ENCODE data around the gene SLC13A4.

DNA sequence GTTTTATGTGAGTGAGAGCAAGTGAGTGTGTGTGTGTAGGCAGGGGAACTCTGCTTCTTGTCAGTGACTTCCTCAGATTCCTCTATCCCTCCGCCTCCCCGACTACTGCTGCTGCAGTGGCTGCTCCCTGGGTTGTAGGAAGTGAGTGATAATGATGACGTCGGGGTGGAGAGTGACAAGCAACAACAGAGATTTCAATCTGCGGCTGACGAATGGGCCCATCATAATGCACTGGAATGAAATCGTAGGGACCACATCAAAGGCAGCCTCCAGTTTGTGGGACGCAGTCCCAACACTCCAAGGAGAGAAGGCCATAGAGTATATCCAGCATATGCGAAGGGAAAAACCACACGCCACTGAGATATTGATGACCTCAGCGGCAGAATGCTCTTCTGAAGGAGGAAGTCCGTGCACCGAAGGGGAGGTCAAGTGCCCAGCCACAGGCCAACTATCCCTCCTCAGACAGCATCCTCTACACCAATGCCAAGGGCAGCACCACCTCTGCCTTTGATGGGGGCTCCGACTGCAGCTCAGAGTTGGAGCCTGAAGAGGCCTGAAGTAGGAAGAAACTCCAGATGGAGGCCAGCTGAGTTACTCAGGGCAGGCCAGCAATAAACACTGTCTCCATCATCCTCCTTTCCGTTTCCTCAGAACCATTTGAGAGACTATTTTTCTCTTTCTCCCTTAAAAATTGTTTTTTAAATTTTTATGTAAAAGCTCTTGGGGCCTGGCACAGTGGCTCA, 77.0 kb downstream of the SLC13A4 start:
- TF ChIP-seq, protein P1, sequence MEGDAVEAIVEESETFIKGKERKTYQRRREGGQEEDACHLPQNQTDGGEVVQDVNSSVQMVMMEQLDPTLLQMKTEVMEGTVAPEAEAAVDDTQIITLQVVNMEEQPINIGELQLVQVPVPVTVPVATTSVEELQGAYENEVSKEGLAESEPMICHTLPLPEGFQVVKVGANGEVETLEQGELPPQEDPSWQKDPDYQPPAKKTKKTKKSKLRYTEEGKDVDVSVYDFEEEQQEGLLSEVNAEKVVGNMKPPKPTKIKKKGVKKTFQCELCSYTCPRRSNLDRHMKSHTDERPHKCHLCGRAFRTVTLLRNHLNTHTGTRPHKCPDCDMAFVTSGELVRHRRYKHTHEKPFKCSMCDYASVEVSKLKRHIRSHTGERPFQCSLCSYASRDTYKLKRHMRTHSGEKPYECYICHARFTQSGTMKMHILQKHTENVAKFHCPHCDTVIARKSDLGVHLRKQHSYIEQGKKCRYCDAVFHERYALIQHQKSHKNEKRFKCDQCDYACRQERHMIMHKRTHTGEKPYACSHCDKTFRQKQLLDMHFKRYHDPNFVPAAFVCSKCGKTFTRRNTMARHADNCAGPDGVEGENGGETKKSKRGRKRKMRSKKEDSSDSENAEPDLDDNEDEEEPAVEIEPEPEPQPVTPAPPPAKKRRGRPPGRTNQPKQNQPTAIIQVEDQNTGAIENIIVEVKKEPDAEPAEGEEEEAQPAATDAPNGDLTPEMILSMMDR (IDR thresholded peaks at IDR 0.05), result no peak
- no peak for TF ChIP-seq POLR2A (IDR thresholded peaks at IDR 0.05)
- no peak for TF ChIP-seq POLR2AphosphoS5 (IDR thresholded peaks at IDR 0.05)

All from breast epithelium (tissue), 3 donors.